GM21381 (cell line): Measurements from ENCODE around the gene MBD1.
A peak's percentile ranks its signal among the peaks of the same experiment; 100 is the strongest.
"Not testable (repeated sequence)": the region's sequence is repeated elsewhere in the genome, so short reads cannot be mapped to it uniquely, and the experiment has no call there.

ENCODE experiments used
- ATAC-seq: cut with Tn5 transposase; IDR thresholded peaks from one replicate; pipeline ENCODE4 v1.9.1; 2021; ENCODE audit warnings: mild to moderate bottlenecking, moderate library complexity; ENCODE audit not compliant: unreplicated experiment

The MBD1 gene

GRCh38 chr18:50275503-50276036 lies 5.8 kb downstream of the MBD1 start:
- no peak for ATAC-seq

GRCh38 chr18:50274941-50275340 lies 6.4 kb downstream of the MBD1 start:
- no peak for ATAC-seq

- ATAC-seq: no peak
Measured at GRCh38 chr18:50274044-50274442, 7.3 kb downstream of the MBD1 start.

- ATAC-seq: no peak
Measured at GRCh38 chr18:50273203-50274043, 7.9 kb downstream of the MBD1 start.

- ATAC-seq: no peak
Measured at GRCh38 chr18:50272568-50272967, 8.8 kb downstream of the MBD1 start.

- ATAC-seq: peak; percentile 71
Measured at GRCh38 chr18:50268022-50268747, 13.1 kb downstream of the MBD1 start.

GRCh38 chr18:50266248-50266704 lies 15.0 kb downstream of the MBD1 start, which contains the start of gene CFAP53:
Gene CFAP53 (minus strand): TSS chr18:50266495. CDS start chr18:50266404, 91 bp downstream.
- peak; percentile 72 for ATAC-seq

- no peak for ATAC-seq
Measured at GRCh38 chr18:50262977-50263376, 18.3 kb downstream of the MBD1 start.

GRCh38 chr18:50250935-50251334 lies 30.4 kb downstream of the MBD1 start:
- no peak for ATAC-seq

- no peak for ATAC-seq
Measured at GRCh38 chr18:50249576-50249975, 31.7 kb downstream of the MBD1 start.

- ATAC-seq: no peak
Measured at GRCh38 chr18:50247561-50247960, 33.8 kb downstream of the MBD1 start.

- ATAC-seq: not testable (repeated sequence)
Measured at GRCh38 chr18:50241768-50242167, 39.6 kb downstream of the MBD1 start.

- ATAC-seq: no peak
Measured at GRCh38 chr18:50240080-50240563, 41.2 kb downstream of the MBD1 start.

GRCh38 chr18:50232419-50232818 lies 48.9 kb downstream of the MBD1 start:
- no peak for ATAC-seq

- no peak for ATAC-seq
Measured at GRCh38 chr18:50231621-50232020, 49.7 kb downstream of the MBD1 start.

- not testable (repeated sequence) for ATAC-seq
Measured at GRCh38 chr18:50220249-50220648, 61.1 kb downstream of the MBD1 start.
